ENCODE measurements around the gene PLXNC1.

DNA sequence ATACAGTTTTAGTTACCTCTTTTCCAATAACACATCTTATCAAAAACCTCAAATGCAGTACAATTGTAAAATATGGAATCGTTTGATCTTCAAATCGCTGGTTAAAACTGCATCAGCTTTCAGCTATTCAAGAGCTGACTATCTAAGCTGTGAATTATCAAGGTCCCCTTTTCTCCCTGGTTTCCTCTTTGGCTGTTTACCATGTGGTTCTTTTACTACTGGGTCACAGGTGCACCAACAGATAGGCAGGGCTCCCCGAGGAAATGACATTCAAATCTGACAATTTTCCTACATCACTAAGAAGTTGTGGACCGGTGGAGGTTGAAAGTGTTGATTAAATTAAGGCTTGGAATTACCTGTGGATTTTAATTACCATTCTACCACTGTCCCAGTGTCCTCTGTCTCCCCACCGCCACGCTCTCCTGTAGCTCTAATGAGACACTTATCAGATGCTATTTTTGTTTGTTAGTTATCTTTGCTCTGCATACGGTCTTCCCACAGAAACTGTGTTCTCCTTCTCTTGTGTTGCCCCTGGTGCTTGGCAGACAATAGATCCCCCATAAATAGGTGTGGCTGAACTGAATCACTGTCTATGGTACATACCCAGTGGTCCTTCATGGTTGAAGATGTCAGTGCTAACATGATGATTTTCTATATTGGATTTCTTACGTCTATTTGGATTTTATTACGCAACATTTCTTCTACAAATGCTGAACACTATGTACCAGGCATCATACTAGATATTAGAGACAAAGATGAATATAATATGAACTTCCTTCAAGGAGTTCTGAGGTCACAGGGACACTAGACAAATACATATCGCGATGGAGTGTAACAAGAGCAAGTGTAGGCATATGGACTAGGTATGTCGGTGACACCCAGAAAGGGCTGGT is 20.9 kb upstream of the PLXNC1 start:
- no peak for TF ChIP-seq YY2 (tag by site-specific recombination; IDR thresholded peaks at IDR 0.05)
- no peak for TF ChIP-seq ZNF10 (tag by site-specific recombination; IDR thresholded peaks at IDR 0.05)
- TF ChIP-seq, protein P1, sequence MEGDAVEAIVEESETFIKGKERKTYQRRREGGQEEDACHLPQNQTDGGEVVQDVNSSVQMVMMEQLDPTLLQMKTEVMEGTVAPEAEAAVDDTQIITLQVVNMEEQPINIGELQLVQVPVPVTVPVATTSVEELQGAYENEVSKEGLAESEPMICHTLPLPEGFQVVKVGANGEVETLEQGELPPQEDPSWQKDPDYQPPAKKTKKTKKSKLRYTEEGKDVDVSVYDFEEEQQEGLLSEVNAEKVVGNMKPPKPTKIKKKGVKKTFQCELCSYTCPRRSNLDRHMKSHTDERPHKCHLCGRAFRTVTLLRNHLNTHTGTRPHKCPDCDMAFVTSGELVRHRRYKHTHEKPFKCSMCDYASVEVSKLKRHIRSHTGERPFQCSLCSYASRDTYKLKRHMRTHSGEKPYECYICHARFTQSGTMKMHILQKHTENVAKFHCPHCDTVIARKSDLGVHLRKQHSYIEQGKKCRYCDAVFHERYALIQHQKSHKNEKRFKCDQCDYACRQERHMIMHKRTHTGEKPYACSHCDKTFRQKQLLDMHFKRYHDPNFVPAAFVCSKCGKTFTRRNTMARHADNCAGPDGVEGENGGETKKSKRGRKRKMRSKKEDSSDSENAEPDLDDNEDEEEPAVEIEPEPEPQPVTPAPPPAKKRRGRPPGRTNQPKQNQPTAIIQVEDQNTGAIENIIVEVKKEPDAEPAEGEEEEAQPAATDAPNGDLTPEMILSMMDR (tag by site-specific recombination; IDR thresholded peaks at IDR 0.05): no peak
- no peak for TF ChIP-seq TCF7L2 (IDR thresholded peaks at IDR 0.05; ENCODE audit: borderline replicate concordance, low read depth, low read length)
- TF ChIP-seq, protein P2, sequence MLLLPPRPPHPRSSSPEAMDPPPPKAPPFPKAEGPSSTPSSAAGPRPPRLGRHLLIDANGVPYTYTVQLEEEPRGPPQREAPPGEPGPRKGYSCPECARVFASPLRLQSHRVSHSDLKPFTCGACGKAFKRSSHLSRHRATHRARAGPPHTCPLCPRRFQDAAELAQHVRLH (tag by site-specific recombination; IDR thresholded peaks at IDR 0.05): no peak
- no peak for TF ChIP-seq PRDM4 (tag by site-specific recombination; IDR thresholded peaks at IDR 0.05)
- TF ChIP-seq ZNF138 (tag by site-specific recombination; IDR thresholded peaks at IDR 0.05; ENCODE audit: borderline replicate concordance): no peak
- TF ChIP-seq ZNF549 (tag by site-specific recombination; IDR thresholded peaks at IDR 0.05): no peak
- TF ChIP-seq ZFP37 (tag by site-specific recombination; IDR thresholded peaks at IDR 0.05): no peak
- no peak for TF ChIP-seq ZNF530 (tag by site-specific recombination; IDR thresholded peaks at IDR 0.05; ENCODE audit: low read depth)
- TF ChIP-seq REST (tag by site-specific recombination; IDR thresholded peaks at IDR 0.05): no peak
- TF ChIP-seq ZNF555 (tag by site-specific recombination; conservative IDR thresholded peaks at IDR 0.05): no peak
- no peak for TF ChIP-seq ZNF274 (IDR thresholded peaks at IDR 0.05; ENCODE audit: low read length)
- no peak for TF ChIP-seq ZNF274 (tag by site-specific recombination; IDR thresholded peaks at IDR 0.05; ENCODE audit: borderline replicate concordance)

Measured in HEK293 (cell line).